HuH-7 (cell line): ENCODE measurements around the gene RPS6KA4.
A peak's percentile ranks its signal among the peaks of the same experiment; 100 is the strongest.

Experiments
- DNase-seq: peaks from one replicate; pipeline ENCODE4 v3.0.0; 2011; ENCODE audit warnings: low spot score

Gene RPS6KA4

DNA sequence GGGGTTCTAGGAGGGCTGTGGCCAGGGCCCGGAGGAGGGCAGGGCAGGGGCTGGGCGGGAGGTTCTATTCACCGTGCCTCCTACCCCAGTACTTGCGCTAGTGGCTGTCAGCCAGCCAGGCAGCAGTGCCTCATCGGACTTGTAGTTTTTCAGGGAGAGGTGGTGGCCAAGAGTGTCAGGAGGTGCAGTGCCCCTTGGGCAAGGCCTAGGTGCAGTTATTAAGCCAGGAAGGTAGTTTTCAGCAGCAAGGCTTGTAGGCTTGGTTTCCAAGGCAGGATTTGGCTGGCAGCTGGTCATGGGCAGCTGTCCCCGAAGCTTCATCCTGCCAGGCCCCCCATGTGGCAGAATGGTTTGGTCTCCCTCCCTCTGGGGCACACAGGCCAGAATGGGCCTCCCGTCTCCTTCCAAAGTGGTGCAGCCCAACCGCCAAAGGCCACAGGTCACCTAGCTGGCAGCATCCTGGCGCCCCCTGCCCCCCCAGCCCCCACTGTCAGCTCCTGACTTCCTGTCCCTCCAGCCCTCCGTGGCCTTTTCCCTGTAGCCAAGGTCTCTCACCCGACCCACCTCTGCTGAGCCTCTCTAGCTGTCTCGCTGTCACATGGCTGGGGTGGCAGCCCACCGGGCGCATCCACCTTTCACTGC is 10.5 kb upstream of the RPS6KA4 start:
- no peak for DNase-seq

DNA sequence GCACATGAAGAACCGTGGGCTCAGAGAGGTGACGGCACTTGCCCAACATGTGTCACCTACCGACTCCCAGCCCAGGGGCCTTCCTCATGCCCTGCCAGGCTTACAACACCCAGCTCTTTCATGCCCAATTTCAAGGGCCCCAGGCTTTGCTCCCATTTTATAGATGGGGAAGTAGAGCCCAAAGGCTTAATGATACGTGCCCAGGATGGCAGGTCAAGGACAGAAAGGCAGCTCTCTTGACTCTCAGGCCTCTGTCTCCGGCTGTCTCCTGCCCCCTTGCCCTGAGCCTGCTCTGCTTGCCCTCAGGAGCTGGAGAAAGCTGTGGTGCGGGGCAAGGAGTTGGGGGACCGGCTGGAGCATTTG is 10.0 kb upstream of the RPS6KA4 start:
- no peak for DNase-seq

GRCh38 chr11:64349404-64349803 is 9.6 kb upstream of the RPS6KA4 start:
- no peak for DNase-seq

GRCh38 chr11:64351136-64351631 is 7.8 kb upstream of the RPS6KA4 start:
- DNase-seq, result no peak

DNA sequence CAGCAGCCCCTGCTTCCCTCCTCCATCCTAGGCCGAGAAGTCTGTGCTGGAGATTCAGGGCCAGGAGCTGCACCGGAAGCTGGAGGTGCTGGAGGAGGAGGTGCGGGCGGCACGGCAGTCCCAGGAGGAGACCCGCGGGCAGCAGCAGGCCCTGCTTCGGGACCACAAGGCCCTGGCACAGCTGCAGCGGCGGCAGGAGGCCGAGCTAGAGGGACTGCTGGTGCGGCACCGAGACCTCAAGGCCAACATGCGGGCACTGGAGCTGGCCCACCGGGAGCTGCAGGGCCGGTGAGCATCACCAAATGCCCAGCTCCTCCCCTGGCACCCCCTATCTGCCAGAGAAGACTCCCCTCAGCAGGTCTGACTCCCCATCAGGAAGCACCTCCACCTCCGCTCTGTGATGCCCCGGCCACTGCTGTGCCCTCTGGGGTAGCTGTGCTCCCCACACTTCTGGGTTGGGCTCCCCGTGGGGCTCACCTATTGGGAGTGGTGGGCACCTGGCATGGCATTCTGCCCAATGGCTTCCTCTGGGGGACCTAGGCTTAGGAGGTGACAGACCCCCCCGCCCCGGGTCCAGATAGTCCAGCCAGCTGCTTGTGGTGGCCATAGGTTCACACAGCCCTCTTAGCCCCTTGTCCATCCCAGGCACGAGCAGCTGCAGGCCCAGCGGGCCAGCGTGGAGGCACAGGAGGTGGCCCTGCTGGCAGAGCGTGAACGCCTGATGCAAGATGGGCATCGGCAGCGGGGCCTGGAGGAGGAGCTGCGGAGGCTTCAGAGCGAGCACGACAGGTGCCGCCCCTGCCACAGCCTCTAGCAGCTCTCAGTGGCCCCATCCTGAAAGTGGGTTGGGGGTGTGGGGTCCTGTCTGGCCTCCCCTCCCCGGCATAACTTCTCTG is 6.6 kb upstream of the RPS6KA4 start:
- no peak for DNase-seq

DNA sequence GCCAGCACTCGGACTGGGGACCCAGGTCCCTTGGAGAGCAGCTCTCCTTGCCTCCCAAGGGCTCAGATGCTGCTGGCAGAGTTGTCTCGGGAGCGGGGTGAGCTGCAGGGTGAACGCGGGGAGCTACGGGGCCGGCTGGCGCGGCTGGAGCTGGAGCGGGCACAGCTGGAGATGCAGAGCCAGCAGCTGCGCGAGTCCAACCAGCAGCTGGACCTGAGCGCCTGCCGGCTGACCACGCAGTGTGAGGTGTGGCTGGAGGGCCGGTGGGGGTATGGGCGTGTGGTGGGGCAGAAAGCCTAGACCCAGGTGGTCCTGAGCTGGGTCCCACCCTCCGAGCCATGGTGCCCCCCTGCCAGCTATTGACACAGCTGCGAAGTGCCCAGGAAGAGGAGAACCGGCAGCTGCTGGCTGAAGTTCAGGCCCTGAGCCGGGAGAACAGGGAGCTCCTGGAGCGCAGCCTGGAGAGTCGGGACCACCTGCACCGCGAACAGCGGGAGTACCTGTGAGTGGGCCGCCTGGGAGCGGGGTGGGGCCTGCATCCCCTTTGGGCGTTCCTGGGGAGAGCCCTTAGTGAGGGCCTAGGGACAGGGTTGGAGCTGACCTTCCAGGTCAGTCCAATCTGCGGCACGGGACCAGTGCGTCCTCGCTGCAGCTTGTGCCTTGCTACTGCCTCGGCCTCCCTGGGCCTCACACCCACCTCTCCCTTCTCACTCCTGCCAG is 5.8 kb upstream of the RPS6KA4 start:
- no peak for DNase-seq

DNA sequence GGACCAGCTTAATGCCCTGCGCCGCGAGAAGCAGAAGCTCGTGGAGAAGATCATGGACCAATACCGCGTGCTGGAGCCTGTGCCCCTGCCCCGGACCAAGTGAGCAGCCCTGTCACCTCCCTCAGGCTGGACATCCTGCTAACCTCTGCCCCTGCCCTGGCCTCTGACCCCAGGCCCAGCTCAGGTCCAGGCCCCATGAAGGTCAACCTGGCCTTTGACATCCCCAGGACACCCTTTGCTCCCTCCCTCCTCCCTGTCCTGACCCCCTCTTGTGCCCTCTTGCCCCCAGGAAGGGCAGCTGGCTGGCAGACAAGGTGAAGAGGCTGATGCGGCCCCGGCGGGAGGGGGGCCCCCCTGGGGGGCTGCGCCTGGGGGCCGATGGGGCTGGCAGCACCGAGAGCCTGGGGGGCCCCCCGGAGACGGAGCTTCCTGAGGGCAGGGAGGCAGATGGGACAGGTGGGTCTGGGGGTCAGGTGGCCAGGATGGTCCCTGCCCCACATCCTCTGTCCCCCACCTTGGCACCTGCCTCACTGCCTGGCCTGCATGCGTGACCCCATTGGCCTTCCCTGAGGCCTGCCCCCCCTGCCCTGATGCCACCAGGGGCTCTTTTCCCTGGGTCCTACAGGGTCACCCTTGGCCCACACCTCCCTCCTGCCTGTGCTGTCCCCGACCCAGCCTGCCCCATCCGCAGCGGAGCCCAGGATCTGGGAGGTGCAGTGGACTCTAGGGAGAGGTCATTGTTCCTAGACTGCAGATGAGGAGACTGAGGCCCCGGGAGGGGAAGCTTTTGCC is 5.1 kb upstream of the RPS6KA4 start:
- DNase-seq, result no peak

GRCh38 chr11:64355078-64355940 is 3.7 kb upstream of the RPS6KA4 start:
- peak; percentile 94 for DNase-seq

DNA sequence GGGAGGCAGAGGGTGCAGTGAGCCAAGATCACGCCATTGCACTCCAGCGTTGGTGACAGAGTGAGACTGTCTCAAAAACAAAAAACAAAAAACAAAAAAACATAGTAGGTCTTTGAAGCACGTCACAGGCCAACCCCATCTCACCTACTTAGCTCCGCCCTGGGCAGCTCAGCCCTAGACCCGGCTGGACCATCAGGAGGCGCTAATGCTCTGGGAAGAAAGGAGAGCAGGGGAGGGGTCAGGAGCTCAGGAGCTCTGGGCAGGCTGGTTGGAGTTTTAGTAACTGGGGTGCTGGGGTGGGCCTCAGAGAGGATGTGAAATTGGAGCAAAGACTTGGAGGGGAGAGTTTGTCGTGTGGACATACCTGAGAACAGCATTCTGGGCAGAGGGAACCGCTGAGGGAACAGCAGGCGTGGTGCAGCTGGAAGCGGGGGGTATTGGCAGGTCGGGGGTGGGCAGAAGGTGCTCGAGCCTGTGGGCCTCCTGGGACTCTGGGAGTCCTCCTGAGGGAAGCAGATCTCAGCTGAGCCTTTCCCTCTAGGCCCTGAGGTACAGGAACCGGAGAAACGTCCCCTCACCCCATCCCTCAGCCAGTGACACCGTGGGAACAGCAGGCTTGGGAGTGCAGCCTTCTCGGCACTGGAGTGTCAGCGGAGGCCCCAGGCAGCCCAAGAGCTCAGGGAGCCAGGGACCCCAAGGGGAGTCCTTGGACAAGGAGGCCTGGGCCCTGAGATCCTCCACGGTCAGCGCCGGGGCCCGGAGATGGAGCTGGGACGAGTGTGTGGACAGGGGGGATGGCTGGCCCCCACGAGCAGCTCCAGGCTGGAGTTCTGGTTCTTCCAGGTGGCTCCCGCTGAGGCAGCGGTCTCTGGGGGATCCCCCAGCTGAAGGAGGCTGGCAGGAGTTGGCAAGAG is 2.2 kb upstream of the RPS6KA4 start:
- peak; percentile 79 for DNase-seq

DNA sequence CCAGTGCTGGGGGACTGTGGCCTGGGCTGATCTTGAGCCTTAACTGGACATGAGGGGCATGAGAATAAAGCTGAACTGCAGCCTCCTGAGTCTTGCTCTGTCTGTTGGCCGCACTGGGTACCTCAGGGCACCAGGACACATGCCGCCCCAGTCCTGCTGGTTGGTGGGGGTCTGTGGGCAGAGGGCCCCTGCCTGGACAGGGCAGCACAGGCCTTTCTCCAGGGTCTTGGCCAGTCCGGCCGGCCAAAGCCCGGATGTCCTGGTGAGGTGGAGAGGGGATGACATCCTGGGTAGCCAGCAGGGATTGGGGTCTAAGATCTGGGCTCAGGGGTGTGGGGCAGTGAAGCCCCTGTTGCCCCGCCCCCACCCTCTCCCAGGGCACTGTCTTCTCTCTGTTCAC is 1.5 kb upstream of the RPS6KA4 start:
- DNase-seq, result no peak

DNA sequence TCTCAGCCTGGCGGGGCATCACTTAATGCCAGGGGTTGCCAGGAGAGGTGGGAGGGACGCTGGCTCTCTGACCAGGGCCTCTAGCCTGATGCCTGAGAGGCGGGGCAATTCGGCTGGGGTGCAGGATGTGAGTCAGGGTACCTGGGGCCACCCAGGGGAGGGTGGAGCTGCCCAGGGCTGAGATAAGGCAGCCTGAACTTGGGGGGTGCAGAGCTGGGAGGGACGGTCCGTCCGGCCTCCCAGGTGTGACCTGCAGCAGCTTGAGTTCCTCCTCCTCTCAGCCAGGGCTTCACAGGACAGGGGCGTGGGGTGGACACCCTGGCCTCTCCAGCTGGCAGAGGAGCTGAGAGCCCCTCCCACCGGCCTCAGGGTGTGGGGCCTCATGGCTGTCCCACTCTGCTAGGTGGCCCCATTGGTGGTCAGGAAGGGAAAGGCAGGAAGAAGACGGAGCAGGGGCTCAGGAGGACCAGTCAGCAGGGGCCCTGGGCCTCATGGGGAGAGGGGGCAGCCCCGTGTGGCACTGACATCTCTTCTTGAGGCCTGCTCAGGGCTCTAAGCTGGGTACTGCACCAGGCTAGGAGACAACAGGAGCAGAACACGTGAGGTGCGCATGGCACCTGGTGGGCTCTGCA is 942 bp upstream of the RPS6KA4 start:
- no peak for DNase-seq

DNA sequence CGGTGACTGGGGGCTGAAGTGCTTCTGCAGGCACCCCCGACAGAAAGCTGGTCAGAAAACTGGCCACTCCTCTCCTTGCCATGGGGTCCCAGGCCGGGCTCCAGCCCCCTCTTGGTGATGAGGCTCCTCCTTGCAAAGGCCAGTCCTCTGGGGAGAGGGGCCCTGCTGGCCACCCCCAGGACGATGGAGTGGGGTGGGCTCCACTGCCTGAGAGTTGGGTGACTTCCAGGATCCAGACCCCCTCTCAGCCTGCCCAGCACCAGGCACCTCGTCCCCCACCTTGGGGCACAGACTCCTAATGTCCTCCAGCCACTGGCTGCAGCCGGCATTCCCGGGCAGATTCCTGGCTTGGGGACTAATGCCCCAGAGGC is 441 bp upstream of the RPS6KA4 start:
- no peak for DNase-seq

DNA sequence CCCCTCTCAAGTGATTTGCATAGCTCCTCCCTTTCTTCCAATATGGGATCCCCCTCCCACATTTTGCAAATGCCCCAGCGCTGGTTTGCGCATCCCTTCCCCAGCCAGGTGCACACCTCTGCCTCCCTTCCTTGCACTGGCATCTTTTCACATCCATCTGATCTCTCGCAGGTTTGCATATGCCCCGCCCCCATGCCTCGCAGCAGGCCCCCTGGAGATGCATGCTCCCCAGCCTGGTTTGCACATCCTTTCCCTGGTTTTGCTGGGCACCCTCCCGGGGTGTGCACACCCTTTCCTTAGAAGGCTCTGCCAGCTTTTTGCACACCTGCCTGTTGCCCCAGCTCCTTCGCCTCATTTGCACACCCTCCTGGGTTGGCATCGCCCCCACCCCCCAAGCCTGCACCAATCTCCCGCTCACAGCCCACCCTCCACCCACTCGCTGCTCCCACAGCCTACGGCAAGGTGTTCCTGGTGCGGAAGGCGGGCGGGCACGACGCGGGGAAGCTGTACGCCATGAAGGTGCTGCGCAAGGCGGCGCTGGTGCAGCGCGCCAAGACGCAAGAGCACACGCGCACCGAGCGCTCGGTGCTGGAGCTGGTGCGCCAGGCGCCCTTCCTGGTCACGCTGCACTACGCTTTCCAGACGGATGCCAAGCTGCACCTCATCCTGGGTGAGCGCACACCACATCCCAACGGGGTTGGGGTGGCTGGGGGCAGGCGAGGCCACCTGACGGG is 917 bp downstream of the RPS6KA4 start:
- no peak for DNase-seq

GRCh38 chr11:64360448-64360921 is 1.5 kb downstream of the RPS6KA4 start:
- DNase-seq, result no peak

GRCh38 chr11:64361659-64362058 is 2.7 kb downstream of the RPS6KA4 start:
- DNase-seq, result no peak

GRCh38 chr11:64362339-64362738 is 3.4 kb downstream of the RPS6KA4 start:
- DNase-seq, result no peak

DNA sequence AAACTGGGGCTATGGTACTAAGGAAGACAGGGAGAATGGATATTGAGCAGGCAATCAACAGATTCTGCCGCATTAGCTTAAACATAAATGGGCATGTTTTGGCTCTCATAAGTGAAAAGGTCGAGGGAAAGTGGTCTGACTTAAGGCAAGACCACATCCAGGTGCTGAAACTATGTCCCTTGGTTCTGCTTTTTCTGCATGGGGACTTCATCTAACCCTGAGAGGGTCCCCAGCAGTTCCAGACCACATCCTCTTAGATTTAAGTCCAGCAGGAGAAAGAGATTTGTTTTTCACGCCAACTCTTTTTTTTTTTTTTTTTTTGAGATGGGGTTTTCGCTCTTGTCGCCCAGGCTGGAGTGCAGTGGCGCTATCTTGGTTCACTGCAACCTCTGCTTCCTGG is 5.5 kb downstream of the RPS6KA4 start:
- no peak for DNase-seq

- no peak for DNase-seq
Measured at GRCh38 chr11:64364911-64365310, 5.9 kb downstream of the RPS6KA4 start.

DNA sequence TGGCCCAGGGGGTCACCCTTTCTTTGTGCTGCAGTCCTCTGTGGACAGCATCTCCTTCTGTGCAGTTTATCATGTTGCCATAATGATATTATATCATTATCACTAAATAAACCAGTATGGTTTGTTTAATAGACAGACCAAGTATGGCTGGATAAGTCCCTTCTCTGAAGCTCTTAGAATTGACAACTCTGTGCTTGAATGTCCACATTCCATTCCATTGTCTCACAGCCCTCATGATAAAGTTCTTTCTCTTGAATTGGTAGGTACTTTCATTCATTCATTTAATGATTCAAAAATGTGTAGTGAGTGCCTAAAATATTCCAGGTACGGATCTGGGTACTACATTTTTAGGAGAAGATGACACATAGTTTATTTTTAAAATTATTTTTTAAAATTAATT is 7.8 kb downstream of the RPS6KA4 start:
- DNase-seq, result no peak
